Measurements from ENCODE around the gene SON. TPM values are rescaled to one million over a fixed set of nuclear protein-coding genes. Genes with fewer than 3 reads are reported as not detected.
A peak's percentile ranks its signal among the peaks of the same experiment; 100 is the strongest.
"Not testable (repeated sequence)": the region's sequence is repeated elsewhere in the genome, so short reads cannot be mapped to it uniquely, and the experiment has no call there.

The SON gene
- total RNA-seq, 1 experiment from 2014 or later: 434 TPM

- no peak for DNase-seq (ENCODE audit: low spot score)
Observed at GRCh38 chr21:33572350-33572749, 29.5 kb downstream of the SON start.

- DNase-seq (ENCODE audit: low spot score): not testable (repeated sequence)
Observed at GRCh38 chr21:33576741-33577141, 33.9 kb downstream of the SON start.

- DNase-seq (ENCODE audit: low spot score): no peak
Observed at GRCh38 chr21:33578214-33578613, 35.4 kb downstream of the SON start.

GRCh38 chr21:33578959-33579542 lies 36.2 kb downstream of the SON start:
- DNase-seq (ENCODE audit: low spot score): no peak

- DNase-seq (ENCODE audit: low spot score): no peak
Observed at GRCh38 chr21:33584455-33584854, 41.6 kb downstream of the SON start.

GRCh38 chr21:33586927-33587326 lies 44.1 kb downstream of the SON start:
- no peak for DNase-seq (ENCODE audit: low spot score)

GRCh38 chr21:33587792-33588484 lies 45.1 kb downstream of the SON start:
- DNase-seq (ENCODE audit: low spot score): peak; percentile 19

- peak; percentile 79 for DNase-seq (ENCODE audit: low spot score)
Observed at GRCh38 chr21:33588485-33589335, 45.9 kb downstream of the SON start, which contains the start of gene DONSON. TSS of gene DONSON (minus strand) at chr21:33588684. CDS start at chr21:33588641, 43 bp downstream.

GRCh38 chr21:33598051-33598450 lies 55.2 kb downstream of the SON start:
- no peak for DNase-seq (ENCODE audit: low spot score)

- DNase-seq (ENCODE audit: low spot score): no peak
Observed at GRCh38 chr21:33608559-33608958, 65.7 kb downstream of the SON start.

GRCh38 chr21:33611006-33611744 lies 68.3 kb downstream of the SON start:
- DNase-seq (ENCODE audit: low spot score): no peak

GRCh38 chr21:33617565-33617964 lies 74.7 kb downstream of the SON start:
- not testable (repeated sequence) for DNase-seq (ENCODE audit: low spot score)

GRCh38 chr21:33618407-33618806 lies 75.6 kb downstream of the SON start:
- DNase-seq (ENCODE audit: low spot score): no peak

- DNase-seq (ENCODE audit: low spot score): no peak
Observed at GRCh38 chr21:33619726-33620125, 76.9 kb downstream of the SON start.

- DNase-seq (ENCODE audit: low spot score): no peak
Observed at GRCh38 chr21:33622253-33622652, 79.4 kb downstream of the SON start.

GRCh38 chr21:33626151-33626550 lies 83.3 kb downstream of the SON start:
- not testable (repeated sequence) for DNase-seq (ENCODE audit: low spot score)

Other genes with a start within 250 kb of the SON start
- 7.7 and 12.1 TPM in 2 replicates for gene IFNAR1, start 218.1 kb upstream of the SON start, total RNA-seq (2014; rRNA removed; shearing (Covaris generic))
- 92.0 and 103 TPM in 2 replicates for gene IFNGR2, start 139.6 kb upstream of the SON start, total RNA-seq (2014; rRNA removed; shearing (Covaris generic))
- gene TMEM50B, start 63.1 kb upstream of the SON start, total RNA-seq (2014; rRNA removed; shearing (Covaris generic)): 28.3 and 29.6 TPM in 2 replicates
- gene DNAJC28, start 51.3 kb upstream of the SON start, total RNA-seq (2014; rRNA removed; shearing (Covaris generic)): 1.2 and 3.1 TPM in 2 replicates
- gene GART, start 921 bp upstream of the SON start, total RNA-seq (2014; rRNA removed; shearing (Covaris generic)): 96.9 and 163 TPM in 2 replicates
- 76.5 and 87.3 TPM in 2 replicates for gene DONSON, start 45.6 kb downstream of the SON start, total RNA-seq (2014; rRNA removed; shearing (Covaris generic))
- gene CRYZL1, start 98.7 kb downstream of the SON start, total RNA-seq (2014; rRNA removed; shearing (Covaris generic)): 13.6 and 15.8 TPM in 2 replicates
- gene ITSN1, start 99.5 kb downstream of the SON start, total RNA-seq (2014; rRNA removed; shearing (Covaris generic)): 19.7 and 27.4 TPM in 2 replicates